Measurements from ENCODE around the gene SS18L1. TPM values are rescaled to one million over a fixed set of nuclear protein-coding genes. Genes with fewer than 3 reads are reported as not detected.
A peak's percentile ranks its signal among the peaks of the same experiment; 100 is the strongest.
"Not testable (repeated sequence)": the region's sequence is repeated elsewhere in the genome, so short reads cannot be mapped to it uniquely, and the experiment has no call there.

SS18L1 gene
- total and polyA plus RNA-seq, 10 donors: 6.7 to 18.6 (median 13.9) TPM

DNA sequence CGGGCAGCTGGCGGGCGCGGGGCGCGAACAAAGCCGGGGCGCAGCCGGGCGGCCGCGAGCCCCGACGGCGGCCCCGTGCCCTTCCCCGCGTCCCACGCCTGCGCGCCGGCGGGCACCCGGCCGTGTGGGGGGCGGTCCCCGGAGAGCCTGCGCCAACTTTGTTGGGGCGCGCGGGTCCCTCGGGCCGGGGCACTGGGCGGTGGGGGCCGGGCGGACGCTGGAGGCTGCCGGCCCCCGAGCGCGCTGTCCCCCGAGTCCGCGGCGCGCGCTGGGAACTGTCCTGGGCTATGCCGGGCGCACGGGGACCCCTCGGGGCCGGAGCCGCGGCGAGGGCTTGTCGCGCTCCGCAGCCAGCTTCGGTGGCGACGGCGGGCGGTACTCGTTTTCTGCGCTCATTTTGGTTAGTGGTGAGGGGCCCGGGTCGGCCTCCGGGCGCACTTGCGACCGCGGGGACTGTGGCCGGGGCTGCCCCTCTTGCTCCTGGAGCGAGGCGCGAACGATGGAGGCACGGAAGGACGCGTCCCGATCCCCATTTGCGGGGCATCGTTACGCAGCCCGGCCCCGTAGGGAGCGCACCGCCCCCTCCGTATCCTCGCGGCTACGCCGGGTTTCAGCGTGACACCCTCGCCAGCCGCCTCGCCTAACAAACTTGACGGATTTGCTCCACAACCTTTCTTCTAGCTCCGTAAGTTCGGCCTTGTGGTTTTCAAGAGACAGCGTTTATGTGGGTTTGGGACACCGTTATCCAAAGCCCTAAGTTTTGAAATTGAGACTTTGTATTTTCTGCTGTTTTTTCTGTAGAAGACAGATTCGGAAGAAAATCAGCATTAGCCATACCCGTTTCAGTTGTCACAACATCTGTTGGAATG is 622 bp downstream of the SS18L1 start:
- H3K4me1 ChIP-seq: peaks cover 20 to 82% (median 57%) of the 10 kb centered on the region in 6 donors
- DNase-seq: peak; percentile 91
- intact Hi-C loops (cut with DNase I; ENCODE audit: low total_unique reads): loop anchor here (5.0 kb wide), 1 partner anchor 38 kb away; the partner anchor contains the start of gene MTG2
- peak overlapping the region; percentile 60 to 97 (median 85) for H3K4me3 ChIP-seq
- no peak for TF ChIP-seq POLR2A (IDR thresholded peaks at IDR 0.05)
- peak in 2 of 3 donors; percentile 80 to 81 for TF ChIP-seq POLR2AphosphoS5 (IDR thresholded peaks at IDR 0.05)
- H3K36me3 ChIP-seq: peaks cover 0 to 20% (median 15%) of the 10 kb centered on the region in 6 donors
- H3K27ac ChIP-seq: peak overlapping the region; percentile 66 to 99 (median 96)
- H3K27me3 ChIP-seq (replicated peaks in 1 of 7): no peaks in the 10 kb centered on the region
- WGBS, 5 donors: 0 to 2% (median 2%) methylated on average over 26 to 104 of the region's 104 CpGs
- H3K9me3 ChIP-seq: no peaks in the 10 kb centered on the region

DNA sequence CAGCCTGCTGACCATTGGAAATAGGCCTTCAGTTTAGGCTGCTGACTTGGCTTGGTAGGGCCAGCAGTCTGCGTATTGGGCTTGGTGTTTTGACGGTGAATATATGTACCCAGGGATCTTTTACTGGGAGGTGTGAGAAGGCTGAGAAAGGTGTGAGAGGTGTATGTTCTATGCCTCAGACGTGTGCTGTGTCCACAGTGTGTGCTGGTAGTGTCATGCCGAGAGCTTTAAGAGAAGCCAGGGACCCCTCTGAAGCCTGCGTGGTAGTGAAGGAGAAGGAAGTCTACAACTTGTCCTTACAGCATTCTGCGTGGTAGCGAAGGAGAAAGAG is 2.1 kb downstream of the SS18L1 start:
- Histone ChIP-seq H3K27me3 (replicated peaks in 1 of 7) (no peaks in the 10 kb centered on the region), H3K4me1 (peaks cover 22 to 82% (median 64%) of the 10 kb centered on the region in 6 donors), H3K9me3 (no peaks in the 10 kb centered on the region), H3K4me3 (peak overlapping the region in 1 of 8 donors; percentile 81), H3K27ac (no peak overlapping the region), H3K36me3 (peaks cover 0 to 9% (median under 1%) of the 10 kb centered on the region in 6 donors)
- 93 to 97% (median 95%) methylated on average over 7 of the region's 7 CpGs for WGBS, 5 donors
- DNase-seq: no peak
- no peak for TF ChIP-seq POLR2A (IDR thresholded peaks at IDR 0.05)
- TF ChIP-seq, protein P1, sequence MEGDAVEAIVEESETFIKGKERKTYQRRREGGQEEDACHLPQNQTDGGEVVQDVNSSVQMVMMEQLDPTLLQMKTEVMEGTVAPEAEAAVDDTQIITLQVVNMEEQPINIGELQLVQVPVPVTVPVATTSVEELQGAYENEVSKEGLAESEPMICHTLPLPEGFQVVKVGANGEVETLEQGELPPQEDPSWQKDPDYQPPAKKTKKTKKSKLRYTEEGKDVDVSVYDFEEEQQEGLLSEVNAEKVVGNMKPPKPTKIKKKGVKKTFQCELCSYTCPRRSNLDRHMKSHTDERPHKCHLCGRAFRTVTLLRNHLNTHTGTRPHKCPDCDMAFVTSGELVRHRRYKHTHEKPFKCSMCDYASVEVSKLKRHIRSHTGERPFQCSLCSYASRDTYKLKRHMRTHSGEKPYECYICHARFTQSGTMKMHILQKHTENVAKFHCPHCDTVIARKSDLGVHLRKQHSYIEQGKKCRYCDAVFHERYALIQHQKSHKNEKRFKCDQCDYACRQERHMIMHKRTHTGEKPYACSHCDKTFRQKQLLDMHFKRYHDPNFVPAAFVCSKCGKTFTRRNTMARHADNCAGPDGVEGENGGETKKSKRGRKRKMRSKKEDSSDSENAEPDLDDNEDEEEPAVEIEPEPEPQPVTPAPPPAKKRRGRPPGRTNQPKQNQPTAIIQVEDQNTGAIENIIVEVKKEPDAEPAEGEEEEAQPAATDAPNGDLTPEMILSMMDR (IDR thresholded peaks at IDR 0.05 in 8 of 11, conservative IDR thresholded peaks at IDR 0.05 in 3 of 11): no peak
- intact Hi-C loops (cut with DNase I; ENCODE audit: low total_unique reads): no loop called here

DNA sequence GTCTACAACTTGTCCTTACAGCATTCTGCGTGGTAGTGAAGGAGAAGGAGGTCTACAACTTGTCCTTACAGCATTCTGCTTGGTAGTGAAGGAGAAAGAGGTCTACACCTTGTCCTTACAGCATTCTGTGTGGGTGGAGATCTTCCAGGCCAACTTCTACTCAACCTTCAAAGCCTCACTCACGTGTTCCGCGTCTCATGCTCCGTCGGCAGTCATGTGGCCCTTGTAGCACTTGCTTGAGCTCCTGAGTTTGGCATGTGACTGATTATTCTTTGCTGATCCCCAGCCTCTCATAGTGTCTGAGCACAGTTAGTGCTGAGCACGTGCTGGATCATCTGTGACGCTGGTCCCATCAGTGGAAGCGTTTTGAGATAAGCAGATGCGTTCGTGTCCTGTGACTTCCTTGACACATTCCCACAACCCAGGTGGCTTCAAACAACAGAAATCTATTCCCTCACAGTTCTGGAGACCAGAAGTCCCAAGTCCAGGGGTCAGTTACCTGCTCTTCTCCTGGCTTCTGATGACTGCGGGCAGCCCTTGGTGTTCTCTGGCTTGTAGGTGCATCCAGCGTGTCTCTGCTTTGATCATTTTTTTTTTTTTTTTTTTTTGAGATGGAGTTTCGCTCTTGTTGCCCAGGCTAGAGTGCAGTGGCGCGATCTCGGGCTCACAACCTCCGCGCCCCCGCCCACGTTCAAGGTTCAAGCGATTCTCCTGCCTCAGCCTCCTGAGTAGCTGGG is 2.6 kb downstream of the SS18L1 start:
- TF ChIP-seq POLR2AphosphoS5 (IDR thresholded peaks at IDR 0.05): no peak
- Histone ChIP-seq H3K27ac (no peak overlapping the region), H3K4me3 (no peak overlapping the region), H3K9me3 (no peaks in the 10 kb centered on the region), H3K27me3 (replicated peaks in 1 of 7) (no peaks in the 10 kb centered on the region), H3K36me3 (peaks cover 0 to 5% (median 0%) of the 10 kb centered on the region in 6 donors), H3K4me1 (peaks cover 20 to 82% (median 63%) of the 10 kb centered on the region in 6 donors)
- 91 to 96% (median 94%) methylated on average over 22 of the region's 22 CpGs for WGBS, 5 donors
- no peak for DNase-seq
- intact Hi-C loops (cut with DNase I; ENCODE audit: low total_unique reads): no loop called here

DNA sequence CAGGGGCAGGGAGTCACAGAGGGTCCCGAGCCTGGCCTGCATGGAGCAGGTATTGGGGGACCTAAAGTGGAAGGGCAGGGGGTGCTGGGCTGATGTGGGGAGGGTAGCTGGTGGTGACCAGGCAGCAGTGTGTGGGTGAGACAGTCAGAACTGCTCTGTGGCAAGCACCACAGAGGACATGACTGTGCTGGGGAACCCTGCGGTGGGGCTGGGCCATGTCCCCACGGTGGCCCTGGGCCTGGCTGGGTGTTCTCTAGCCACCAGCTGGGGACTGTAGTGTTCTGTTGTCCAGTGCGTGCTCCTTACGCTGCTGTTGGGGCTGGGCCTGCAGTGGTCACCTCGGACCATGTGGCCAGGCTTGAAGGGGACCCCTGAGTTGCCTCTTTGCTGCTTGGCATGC is 3.6 kb downstream of the SS18L1 start:
- no peak for DNase-seq
- peaks cover 14 to 79% (median 56%) of the 10 kb centered on the region in 6 donors for H3K4me1 ChIP-seq
- WGBS, 5 donors: 92 to 98% (median 96%) methylated on average over 6 of the region's 6 CpGs
- H3K4me3 ChIP-seq: no peak overlapping the region
- intact Hi-C loops (cut with DNase I; ENCODE audit: low total_unique reads): no loop called here
- H3K27me3 ChIP-seq (replicated peaks in 1 of 7): no peaks in the 10 kb centered on the region
- TF ChIP-seq POLR2AphosphoS5 (IDR thresholded peaks at IDR 0.05) (no peak), POLR2A (IDR thresholded peaks at IDR 0.05) (no peak)
- TF ChIP-seq, protein P1 (IDR thresholded peaks at IDR 0.05 in 8 of 11, conservative IDR thresholded peaks at IDR 0.05 in 3 of 11): no peak
- H3K36me3 ChIP-seq: peaks cover 0 to 4% (median 0%) of the 10 kb centered on the region in 6 donors
- no peaks in the 10 kb centered on the region for H3K9me3 ChIP-seq
- H3K27ac ChIP-seq: no peak overlapping the region

DNA sequence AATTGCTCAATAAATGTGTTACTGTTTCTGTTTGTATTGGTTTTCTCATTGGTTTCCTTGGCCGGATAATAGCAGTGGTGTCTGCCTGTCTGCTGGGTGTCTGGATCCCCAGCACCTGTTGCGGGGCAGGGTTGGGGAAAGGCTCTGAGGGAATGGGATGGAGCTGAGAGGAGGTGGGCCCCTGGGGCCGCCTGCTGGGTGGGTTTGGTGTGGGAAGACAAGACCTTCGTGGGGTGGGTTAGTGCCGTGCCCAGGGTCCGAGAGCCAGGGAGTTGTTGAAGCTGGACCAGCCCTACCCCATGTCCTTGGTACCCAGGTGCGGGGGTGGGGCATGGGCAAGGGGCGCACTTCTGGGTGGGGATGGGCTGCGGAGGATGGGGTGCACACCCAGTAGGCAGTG is 4.0 kb downstream of the SS18L1 start:
- intact Hi-C loops (cut with DNase I; ENCODE audit: low total_unique reads): no loop called here
- no peak overlapping the region for H3K27ac ChIP-seq
- H3K4me3 ChIP-seq: no peak overlapping the region
- no peak for DNase-seq
- peaks cover 14 to 79% (median 53%) of the 10 kb centered on the region in 6 donors for H3K4me1 ChIP-seq
- peaks cover 0 to 8% (median 0%) of the 10 kb centered on the region in 6 donors for H3K36me3 ChIP-seq
- TF ChIP-seq, protein P1 (IDR thresholded peaks at IDR 0.05 in 8 of 11, conservative IDR thresholded peaks at IDR 0.05 in 3 of 11): no peak
- TF ChIP-seq POLR2A (IDR thresholded peaks at IDR 0.05) (no peak), POLR2AphosphoS5 (IDR thresholded peaks at IDR 0.05) (no peak)
- H3K27me3 ChIP-seq (replicated peaks in 1 of 7): no peaks in the 10 kb centered on the region
- H3K9me3 ChIP-seq: no peaks in the 10 kb centered on the region
- 94 to 99% (median 96%) methylated on average over 9 of the region's 9 CpGs for WGBS, 5 donors

DNA sequence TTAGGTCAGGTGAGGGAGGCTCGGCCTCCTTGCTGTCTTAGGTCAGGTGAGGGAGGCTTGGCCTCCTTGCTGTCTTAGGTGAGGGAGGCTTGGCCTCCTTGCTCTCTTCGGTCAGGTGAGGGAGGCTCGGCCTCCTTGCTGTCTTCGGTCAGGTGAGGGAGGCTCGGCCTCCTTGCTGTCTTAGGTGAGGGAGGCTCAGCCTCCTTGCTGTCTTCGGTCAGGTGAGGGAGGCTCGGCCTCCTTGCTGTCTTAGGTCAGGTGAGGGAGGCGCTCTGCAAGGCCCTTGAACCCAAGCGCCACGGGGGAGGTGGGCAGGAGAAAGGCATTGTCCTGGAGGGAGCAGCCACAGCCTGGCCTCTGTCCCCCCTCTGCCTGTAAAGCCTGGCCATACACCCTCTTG is 4.8 kb downstream of the SS18L1 start:
- H3K27me3 ChIP-seq (replicated peaks in 1 of 7); H3K4me3 ChIP-seq; DNase-seq; intact Hi-C loops (cut with DNase I; ENCODE audit: low total_unique reads); H3K9me3 ChIP-seq: not testable (repeated sequence)
- WGBS, 5 donors: 85 to 97% (median 94%) methylated on average over 2 to 10 of the region's 10 CpGs
- H3K4me1 ChIP-seq: peaks cover 14 to 78% (median 53%) of the 10 kb centered on the region in 6 donors
- peak overlapping the region in 4 of 8 donors; percentile 58 to 74 (median 64) for H3K27ac ChIP-seq
- peaks cover 0 to 17% (median 0%) of the 10 kb centered on the region in 6 donors for H3K36me3 ChIP-seq

All from spleen (tissue), 11 donors.